GM19193 (cell line): Measurements from ENCODE around the gene CLN6.

Experiments
- POLR2A ChIP-seq: IDR thresholded peaks from 4 replicates; pipeline ENCODE4 v1.6.1; 2011; ENCODE audit not compliant: insufficient read depth, insufficient read length; ENCODE audit errors: extremely low read depth

The CLN6 gene

GRCh38 chr15:68229386-68230156 lies at the start of gene CLN6:
Gene CLN6 (minus strand): TSS chr15:68229728. CDS start chr15:68229584, 144 bp downstream.
- TF ChIP-seq POLR2A = peak; percentile 72

GRCh38 chr15:68278595-68279405 lies 49.3 kb upstream of the CLN6 start:
- TF ChIP-seq POLR2A = no peak

- TF ChIP-seq POLR2A = no peak
Observed at GRCh38 chr15:68278345-68278594, 48.7 kb upstream of the CLN6 start.

GRCh38 chr15:68277603-68278344 lies 48.2 kb upstream of the CLN6 start, which contains the start of gene FEM1B:
Gene FEM1B (plus strand): TSS chr15:68277745. CDS start chr15:68278418, 673 bp downstream.
- peak; percentile 84 for TF ChIP-seq POLR2A

GRCh38 chr15:68277131-68277602 lies 47.6 kb upstream of the CLN6 start:
- TF ChIP-seq POLR2A = no peak

GRCh38 chr15:68276668-68277067 lies 47.1 kb upstream of the CLN6 start:
- no peak for TF ChIP-seq POLR2A

GRCh38 chr15:68275165-68275746 lies 45.7 kb upstream of the CLN6 start:
- no peak for TF ChIP-seq POLR2A

- no peak for TF ChIP-seq POLR2A
Observed at GRCh38 chr15:68274201-68274848, 44.8 kb upstream of the CLN6 start.

GRCh38 chr15:68272721-68273271 lies 43.3 kb upstream of the CLN6 start:
- no peak for TF ChIP-seq POLR2A

GRCh38 chr15:68271854-68272471 lies 42.4 kb upstream of the CLN6 start:
- no peak for TF ChIP-seq POLR2A

GRCh38 chr15:68268405-68268804 lies 38.9 kb upstream of the CLN6 start:
- TF ChIP-seq POLR2A = no peak

GRCh38 chr15:68265674-68266073 lies 36.1 kb upstream of the CLN6 start:
- TF ChIP-seq POLR2A = no peak

- TF ChIP-seq POLR2A = no peak
Observed at GRCh38 chr15:68265081-68265480, 35.6 kb upstream of the CLN6 start.

- TF ChIP-seq POLR2A = no peak
Observed at GRCh38 chr15:68264282-68264681, 34.8 kb upstream of the CLN6 start.
